H1 (cell line): Measurements from ENCODE around the gene DIPK1C. TPM values are rescaled to one million over a fixed set of nuclear protein-coding genes. Genes with fewer than 3 reads are reported as not detected.

ENCODE experiments used
- CTCF ChIA-PET: fragments of 300-600 bp; sonication (Branson Sonifier 250); formaldehyde crosslinking; loops from one replicate; lab custom pipeline; 2021; ENCODE audit not compliant: partially characterized antibody; lab: Charles Lee
- POLR2A ChIA-PET: fragments of 300-600 bp; sonication (Branson Sonifier 250); formaldehyde crosslinking; loops from one replicate; lab custom pipeline; 2021; ENCODE audit warnings: inconsistent platforms; ENCODE audit not compliant: partially characterized antibody; lab: Charles Lee
- DNase-seq, 2 experiments: peaks; one replicate each; pipeline versions ENCODE4 v3.0.0 to v3.0.0-alpha.2; 2010 to 2022; ENCODE audit warnings: low spot score in 2 of 2, low read depth in 1 of 2, mixed read lengths in 1 of 2
- FAIRE-seq: peaks from 2 replicates; lab custom pipeline; 2011; peaks lifted over from hg19 to GRCh38; lab: Jason Lieb, UNC
- H2AFZ ChIP-seq: 2 replicates; pipeline ENCODE4 v1.8.1; 2012; ENCODE audit warnings: low read length, inconsistent platforms
- H2AK5ac ChIP-seq: 2 replicates; pipeline ENCODE4 v1.6.1; 2013; ENCODE audit warnings: low read depth, low read length
- H2BK120ac ChIP-seq: replicated peaks from 2 replicates; pipeline ENCODE3; 2013; ENCODE audit warnings: low read depth, low read length, inconsistent platforms
- H2BK12ac ChIP-seq: 2 replicates; pipeline ENCODE4 v1.6.1; 2013; ENCODE audit warnings: low read depth, low read length
- H2BK15ac ChIP-seq: 2 replicates; pipeline ENCODE4 v1.6.1; 2013; ENCODE audit warnings: low read length
- H2BK20ac ChIP-seq: 2 replicates; pipeline ENCODE4 v1.6.1; 2013; ENCODE audit warnings: low read length
- H2BK5ac ChIP-seq: 2 replicates; pipeline ENCODE4 v1.6.1; 2013; ENCODE audit warnings: low read depth, low read length
- H3K14ac ChIP-seq: 2 replicates; pipeline ENCODE4 v1.6.1; 2013; ENCODE audit warnings: inconsistent platforms; ENCODE audit not compliant: insufficient read length
- H3K18ac ChIP-seq: 2 replicates; pipeline ENCODE4 v1.6.1; 2013; ENCODE audit warnings: low read length; ENCODE audit errors: extremely low read depth
- H3K23ac ChIP-seq: 2 replicates; pipeline ENCODE4 v1.6.1; 2013; ENCODE audit warnings: inconsistent platforms; ENCODE audit not compliant: insufficient read length
- H3K23me2 ChIP-seq: 2 replicates; pipeline ENCODE4 v1.6.1; 2013; ENCODE audit warnings: low read depth, low read length
- H3K27ac ChIP-seq: 2 replicates; pipeline ENCODE4 v1.6.1; 2011; ENCODE audit warnings: low read depth, low read length, inconsistent platforms
- H3K27me3 ChIP-seq, 4 experiments: replicated peaks in 1 of 4; 1 replicate in 1 of 4; 2 replicates in 3 of 4; pipeline versions ENCODE4 v1.6.1 to v1.8.1; 2011 to 2013; ENCODE audit warnings: low read length in 3 of 4, mild to moderate bottlenecking in 3 of 4, inconsistent platforms in 2 of 4, mixed read lengths in 2 of 4, moderate library complexity in 1 of 4; ENCODE audit not compliant: control insufficient read depth in 3 of 4, insufficient read depth in 3 of 4; ENCODE audit errors: extremely low read depth in 1 of 4
- H3K36me3 ChIP-seq, 4 experiments: 2 replicates each; pipeline versions ENCODE4 v1.6.1 to v1.8.1; 2011 to 2013; ENCODE audit warnings: mild to moderate bottlenecking in 4 of 4, low read length in 3 of 4, moderate library complexity in 2 of 4, control low read depth in 1 of 4, inconsistent platforms in 1 of 4; ENCODE audit not compliant: insufficient read depth in 4 of 4, control insufficient read depth in 2 of 4
- H3K4ac ChIP-seq: replicated peaks from 2 replicates; pipeline ENCODE3; 2013; ENCODE audit warnings: low read length, low read depth, mixed read lengths, inconsistent platforms; ENCODE audit not compliant: insufficient read length
- H3K4me1 ChIP-seq, 4 experiments: replicated peaks in 1 of 4; 1 replicate in 1 of 4; 2 replicates in 3 of 4; pipeline versions ENCODE4 v1.6.1 to v1.8.1; 2011 to 2013; ENCODE audit warnings: low read length in 3 of 4, inconsistent platforms in 2 of 4, mixed read lengths in 1 of 4; ENCODE audit not compliant: insufficient read depth in 4 of 4, control insufficient read depth in 3 of 4
- H3K4me2 ChIP-seq, 2 experiments: 2 replicates each; pipeline versions ENCODE4 v1.6.1 to v1.8.1; 2011 to 2013; ENCODE audit warnings: low read depth in 2 of 2, low read length in 2 of 2, control low read depth in 1 of 2, inconsistent platforms in 1 of 2, mild to moderate bottlenecking in 1 of 2; ENCODE audit not compliant: insufficient read depth in 1 of 2
- H3K4me3 ChIP-seq, 4 experiments: fragments of 200-600, 300-600 bp in 1 of 4; sonication (generic), shearing (Covaris generic), sonication (Bioruptor Twin) in 1 of 4; 2 replicates each; pipeline versions ENCODE4 v1.5.1 to v1.8.1; 2011 to 2016; ENCODE audit warnings: low read length in 4 of 4, low read depth in 3 of 4, control low read depth in 2 of 4, inconsistent platforms in 2 of 4, mild to moderate bottlenecking in 2 of 4, mixed read lengths in 1 of 4, moderate library complexity in 1 of 4; ENCODE audit not compliant: insufficient read depth in 2 of 4; ENCODE audit errors: extremely low read depth in 1 of 4
- H3K56ac ChIP-seq: replicated peaks from 2 replicates; pipeline ENCODE3; 2013; ENCODE audit warnings: low read depth, mild to moderate bottlenecking, mixed read lengths, low read length, inconsistent platforms; ENCODE audit not compliant: insufficient read length
- H3K79me1 ChIP-seq: 2 replicates; pipeline ENCODE4 v1.6.1; 2013; ENCODE audit warnings: low read depth, low read length, control low read depth
- H3K79me2 ChIP-seq, 2 experiments: 2 replicates each; pipeline versions ENCODE4 v1.6.1 to v1.8.1; 2012 to 2013; ENCODE audit warnings: low read length in 2 of 2, mild to moderate bottlenecking in 2 of 2, inconsistent platforms in 1 of 2; ENCODE audit not compliant: insufficient read depth in 2 of 2, control insufficient read depth in 1 of 2
- H3K9ac ChIP-seq, 4 experiments: replicated peaks in 1 of 4; 1 replicate in 1 of 4; 2 replicates in 3 of 4; pipeline versions ENCODE4 v1.6.1 to v1.8.1; 2011 to 2013; ENCODE audit warnings: low read depth in 3 of 4, low read length in 3 of 4, control low read depth in 2 of 4, mild to moderate bottlenecking in 2 of 4, moderate library complexity in 2 of 4, inconsistent platforms in 1 of 4; ENCODE audit errors: extremely low read depth in 1 of 4
- H3K9me3 ChIP-seq, 2 experiments: 2 replicates each; pipeline versions ENCODE4 v1.6.1 to v1.8.1; 2012 to 2013; ENCODE audit warnings: mild to moderate bottlenecking in 2 of 2, moderate library complexity in 2 of 2, control low read depth in 1 of 2, inconsistent platforms in 1 of 2, low read depth in 1 of 2, low read length in 1 of 2, mixed read lengths in 1 of 2; ENCODE audit not compliant: insufficient read depth in 2 of 2
- H4K20me1 ChIP-seq, 2 experiments: replicated peaks in 1 of 2; 2 replicates each; pipeline versions ENCODE3 to v1.8.1; 2011 to 2013; ENCODE audit warnings: inconsistent platforms in 2 of 2, low read length in 2 of 2, mild to moderate bottlenecking in 1 of 2; ENCODE audit not compliant: insufficient read depth in 2 of 2, control insufficient read depth in 1 of 2
- H4K5ac ChIP-seq: 2 replicates; pipeline ENCODE4 v1.6.1; 2013; ENCODE audit warnings: low read length, low read depth, mixed read lengths, inconsistent platforms; ENCODE audit not compliant: insufficient read length
- H4K8ac ChIP-seq: 2 replicates; pipeline ENCODE4 v1.8.0; 2013; ENCODE audit warnings: mild to moderate bottlenecking, moderate library complexity, low read length, inconsistent platforms; ENCODE audit not compliant: insufficient read depth; ENCODE audit errors: extremely low read depth
- H4K91ac ChIP-seq: replicated peaks from 2 replicates; pipeline ENCODE3; 2013; ENCODE audit warnings: low read length, mixed read lengths, inconsistent platforms; ENCODE audit not compliant: insufficient read length
- BACH1 ChIP-seq: IDR thresholded peaks from 2 replicates; pipeline ENCODE4 v1.6.1; 2012; ENCODE audit warnings: low read length, improper control_type of control experiment
- BCL11A ChIP-seq, 2 experiments: IDR thresholded peaks; one replicate each; pipeline ENCODE4 v1.6.1; 2011; ENCODE audit warnings: low read depth in 2 of 2, low read length in 2 of 2, mild to moderate bottlenecking in 2 of 2
- CBX5 ChIP-seq: fragments of 300-800, 300-1000 bp; sonication (generic); IDR thresholded peaks from 2 replicates; pipeline ENCODE4 v1.7.1; 2016; ENCODE audit warnings: antibody characterized with exemption, low read length, low read depth
- CHD1 ChIP-seq: IDR thresholded peaks from 2 replicates; pipeline ENCODE4 v1.6.1; 2012; ENCODE audit warnings: low read depth, low read length, improper control_type of control experiment
- CTBP2 ChIP-seq: IDR thresholded peaks from 2 replicates; pipeline ENCODE4 v1.7.0; 2011; ENCODE audit warnings: borderline replicate concordance, mild to moderate bottlenecking, moderate library complexity, mixed read lengths, low read length; ENCODE audit not compliant: insufficient read depth, insufficient read length
- EP300 ChIP-seq, 2 experiments: IDR thresholded peaks; 1 replicate in 1 of 2; 2 replicates in 1 of 2; pipeline ENCODE4 v1.6.1; 2011 to 2012; ENCODE audit warnings: low read depth in 2 of 2, low read length in 2 of 2, mild to moderate bottlenecking in 2 of 2, borderline replicate concordance in 1 of 2, inconsistent platforms in 1 of 2, moderate library complexity in 1 of 2
- HDAC2 ChIP-seq, 2 experiments: fragments of 300-600 bp in 1 of 2; sonication (generic) in 1 of 2; IDR thresholded peaks; 2 replicates each; pipeline ENCODE4 v1.6.1; 2011 to 2012; ENCODE audit warnings: low read depth in 2 of 2, low read length in 2 of 2, mild to moderate bottlenecking in 2 of 2, moderate library complexity in 2 of 2, borderline replicate concordance in 1 of 2, inconsistent platforms in 1 of 2
- KDM4A ChIP-seq: IDR thresholded peaks from one replicate; pipeline ENCODE4 v1.7.1; 2012; ENCODE audit warnings: low read depth, mild to moderate bottlenecking, moderate library complexity, low read length, inconsistent platforms; ENCODE audit not compliant: severe bottlenecking
- POLR2A ChIP-seq, 2 experiments: IDR thresholded peaks; 1 replicate in 1 of 2; 2 replicates in 1 of 2; pipeline ENCODE4 v1.6.1; 2011; ENCODE audit warnings: low read depth in 2 of 2, low read length in 2 of 2, mild to moderate bottlenecking in 2 of 2; ENCODE audit errors: control extremely low read depth in 1 of 2
- POLR2AphosphoS5 ChIP-seq: IDR thresholded peaks from 2 replicates; pipeline ENCODE4 v1.6.1; 2011; ENCODE audit warnings: low read depth, low read length
- RBBP5 ChIP-seq: IDR thresholded peaks from 2 replicates; pipeline ENCODE4 v1.7.1; 2012; ENCODE audit warnings: low read depth, mild to moderate bottlenecking, inconsistent platforms, low read length, moderate library complexity, borderline replicate concordance
- RNF2 ChIP-seq: fragments of 200-900, 300-1000 bp; sonication (generic); IDR thresholded peaks from 2 replicates; pipeline ENCODE4 v1.7.1; 2016; ENCODE audit warnings: borderline replicate concordance, low read depth, mild to moderate bottlenecking, antibody characterized with exemption, low read length; ENCODE audit not compliant: poor library complexity, severe bottlenecking; ENCODE audit errors: missing control alignments
- SP1 ChIP-seq: IDR thresholded peaks from 2 replicates; pipeline ENCODE4 v1.6.1; 2011; ENCODE audit warnings: low read depth, low read length
- WGBS, 2 experiments: shearing (Covaris generic) in 1 of 2; methylation state at CpG; one replicate each; pipeline versions ENCODE4 v1.1.6 to v1.1.7; 2013 to 2015; ENCODE audit warnings: low lambda C conversion rate in 2 of 2, mixed read lengths in 2 of 2, inconsistent platforms in 1 of 2, low coverage in 1 of 2, missing lambda C conversion rate in 1 of 2; ENCODE audit not compliant: insufficient replicate concordance in 2 of 2, insufficient coverage in 1 of 2, insufficient read length in 1 of 2; ENCODE audit errors: extremely low coverage in 1 of 2, missing lambda C conversion rate in 1 of 2; 5-methylcytosine and 5-hydroxymethylcytosine counted together
- polyA plus RNA-seq, 7 experiments: library from polyadenylated mRNA; depleted of rRNA in 3 of 7; stranded (reverse) in 5 of 7; unstranded in 2 of 7; fragments of >200 nt in 5 of 7; fragments of 200-250 nt in 2 of 7; gene quantifications; 1 replicate in 5 of 7; 2 replicates in 1 of 7; 4 replicates in 1 of 7; pipeline versions ENCODE4 v1.2.1 to v1.2.3, GENCODE V29; 2011 to 2013; ENCODE audit warnings: missing spikeins in 2 of 7, mixed read lengths in 2 of 7
- total RNA-seq: library from RNA; stranded (reverse); fragmentation: NEBNext Ultra II Directional; extraction: Animal tissue kit (Norgen Biotek cat#: 25700); gene quantifications from 2 replicates; pipeline ENCODE4 v1.2.1, GENCODE V29; 2021

The DIPK1C gene
- total and polyA plus RNA-seq, 2 of the 8 experiments (the other 6 are each of a cell fraction or from before 2014, with no cell fraction given) = 0.08 TPM; not detected in 1

DNA sequence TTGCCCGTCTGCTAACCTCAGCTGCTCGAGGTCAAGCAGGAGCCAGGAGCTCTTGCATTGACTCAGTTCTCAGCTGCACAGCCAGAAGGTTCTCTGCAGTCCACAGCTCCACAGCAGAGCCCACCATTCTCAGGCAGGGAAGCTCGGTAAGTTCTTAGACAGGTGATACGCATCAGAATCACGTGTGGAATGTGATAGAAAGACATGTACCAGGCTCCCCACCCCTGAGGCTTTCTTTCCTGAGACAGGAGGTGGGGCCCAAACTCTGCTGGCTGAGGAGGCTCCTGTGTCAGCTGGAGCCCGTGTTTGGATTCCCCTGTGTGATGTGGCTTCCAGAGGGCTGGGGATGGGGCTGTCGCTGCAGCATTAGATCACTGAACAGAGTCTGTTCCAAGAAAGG lies 28.0 kb downstream of the DIPK1C start:
- Histone ChIP-seq H4K8ac (peak overlapping the region; percentile 59; the same call in 1 of the 2 replicates), H3K4me3 (no peak overlapping the region), H2AFZ (no peak overlapping the region), H3K27me3 (no peaks in the 10 kb centered on the region), H2BK12ac (no peak overlapping the region), H3K4me2 (no peak overlapping the region), H3K9me3 (peaks cover 0 to 3% of the 10 kb centered on the region in 2 experiments; a peak in 1 of 4 replicates), H3K23ac (no peak overlapping the region), H3K79me1 (peaks cover 2% of the 10 kb centered on the region; the same call in 1 of the 2 replicates), H3K9ac (no peak overlapping the region), H2BK120ac (no peak overlapping the region), H3K23me2 (no peaks in the 10 kb centered on the region), H3K36me3 (no peaks in the 10 kb centered on the region), H3K79me2 (no peaks in the 10 kb centered on the region), H3K27ac (no peak overlapping the region), H2AK5ac (no peak overlapping the region), H2BK5ac (no peak overlapping the region), H4K91ac (no peak overlapping the region), H3K4me1 (no peaks in the 10 kb centered on the region; a peak in 1 of 7 replicates), H3K18ac (no peak overlapping the region; the same call in 1 of the 2 replicates), H4K5ac (no peak overlapping the region), H4K20me1 (peaks cover 0 to 3% of the 10 kb centered on the region in 2 experiments), H3K14ac (no peak overlapping the region), H2BK20ac (no peak overlapping the region), H3K4ac (no peak overlapping the region), H3K56ac (no peak overlapping the region), H2BK15ac (no peak overlapping the region)
- CTCF ChIA-PET = interaction anchor here (1.2 to 1.6 kb wide), 4 partner anchors 8 to 38 kb away, joined by 3 read pairs; no protein-coding TSS in a partner anchor
- DNase-seq (no peak), FAIRE-seq (no peak)
- POLR2A ChIA-PET = no interaction called here
- 82% methylated on average over 7 of the region's 7 CpGs; no CpG with 5 or more reads in 1 of the 2 experiments for WGBS, 2 experiments
- no peak for TF ChIP-seq RBBP5
- no peak for TF ChIP-seq CBX5
- no peak for TF ChIP-seq SP1
- TF ChIP-seq POLR2AphosphoS5 = no peak
- no peak for TF ChIP-seq BCL11A (IDR thresholded peaks at IDR 0.05; ENCODE audit: low read depth in 2 of 2, low read length in 2 of 2)
- TF ChIP-seq RNF2 = no peak
- no peak for TF ChIP-seq CHD1
- no peak for TF ChIP-seq HDAC2 (IDR thresholded peaks at IDR 0.05; ENCODE audit: borderline replicate concordance in 1 of 2, low read depth in 2 of 2, low read length in 2 of 2)
- no peak for TF ChIP-seq BACH1
- no peak for TF ChIP-seq EP300 (IDR thresholded peaks at IDR 0.05; ENCODE audit: borderline replicate concordance in 1 of 2, low read depth in 2 of 2, low read length in 2 of 2)
- no peak for TF ChIP-seq POLR2A (IDR thresholded peaks at IDR 0.05; ENCODE audit: control extremely low read depth in 1 of 2, low read depth in 2 of 2, low read length in 2 of 2)
- no peak for TF ChIP-seq CTBP2
- no peak for TF ChIP-seq KDM4A
